HL-60/S4 (cell line): ENCODE results near the gene LAMP2.

Experiments used
- in situ Hi-C: fragments of 300-500 bp; cut with MboI; formaldehyde crosslinking; loops from 2 replicates; pipeline ENCODE4 v1.14.3; 2022; ENCODE audit warnings: low sequenced_read_pairs

The LAMP2 gene

GRCh38 chrX:120459309-120459708 lies 9.8 kb downstream of the LAMP2 start:
- in situ Hi-C loops, result no loop called here

- in situ Hi-C loops, result no loop called here
These were observed 11.3 kb downstream of the LAMP2 start for GRCh38 chrX:120457766-120458180.

- in situ Hi-C loops, result no loop called here
These were observed 12.1 kb downstream of the LAMP2 start for GRCh38 chrX:120456973-120457372.

DNA sequence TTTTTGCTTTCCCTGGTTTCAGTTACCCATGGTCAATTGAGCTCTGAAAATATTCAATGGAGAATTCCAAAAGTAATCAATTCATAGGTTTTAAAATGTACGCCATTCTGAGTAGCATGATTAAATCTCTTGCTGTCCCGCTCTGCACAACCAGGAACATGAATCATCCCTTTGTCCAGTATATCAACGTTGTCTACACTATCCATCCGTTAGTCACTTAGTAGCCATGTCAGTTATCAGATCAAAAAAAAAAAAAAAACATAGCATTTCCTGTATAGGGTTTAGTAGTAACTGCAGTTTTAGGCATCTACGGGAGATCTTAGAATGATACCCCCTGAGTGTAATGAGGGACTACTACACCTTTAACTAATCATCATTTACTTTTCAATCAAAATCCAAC lies 15.1 kb downstream of the LAMP2 start:
- in situ Hi-C loops, result no loop called here

GRCh38 chrX:120452131-120452530 lies 17.0 kb downstream of the LAMP2 start:
- in situ Hi-C loops, result no loop called here

DNA sequence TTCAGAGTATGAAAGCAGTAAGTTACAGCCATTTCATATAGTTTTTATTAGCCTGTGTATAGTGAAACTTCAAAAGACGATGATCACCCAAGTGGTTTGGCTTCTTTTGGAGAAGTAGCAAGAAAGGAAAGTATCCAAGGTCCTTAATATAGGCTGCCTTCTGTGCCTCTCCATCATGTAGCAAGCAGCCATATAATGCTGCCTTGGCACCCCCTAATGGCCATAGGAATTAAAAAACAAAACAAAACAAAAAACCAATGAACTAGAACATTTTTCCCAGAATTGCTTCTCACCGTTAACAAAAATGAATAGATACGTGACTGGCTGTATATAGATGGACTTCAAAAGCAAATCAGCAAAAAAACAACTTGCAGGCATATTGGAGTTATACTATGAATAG lies 18.9 kb downstream of the LAMP2 start:
- in situ Hi-C loops, result no loop called here

GRCh38 chrX:120446498-120446897 lies 22.6 kb downstream of the LAMP2 start:
- in situ Hi-C loops, result no loop called here

DNA sequence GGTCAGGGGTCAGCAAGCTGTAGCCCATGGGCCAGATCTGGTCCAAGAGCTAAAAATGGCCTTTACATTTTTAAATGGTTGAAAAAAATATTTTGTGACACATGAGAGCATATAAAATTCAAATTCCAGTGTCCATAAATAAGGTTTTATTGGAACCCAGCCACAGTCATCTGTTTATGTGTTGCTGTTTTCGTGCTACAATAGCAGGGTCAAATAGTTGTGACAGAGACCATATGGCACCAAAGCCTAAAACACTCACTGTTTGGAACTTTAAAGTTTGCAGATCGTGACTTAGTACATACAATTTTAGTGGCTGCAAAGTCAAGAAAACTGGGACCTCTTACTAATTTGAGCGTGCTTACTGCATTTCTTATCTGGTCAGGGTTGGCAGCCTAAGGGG lies 29.2 kb downstream of the LAMP2 start:
- in situ Hi-C loops, result no loop called here

GRCh38 chrX:120429776-120430540 lies 39.1 kb downstream of the LAMP2 start:
- in situ Hi-C loops, result no loop called here

GRCh38 chrX:120428309-120428708 lies 40.8 kb downstream of the LAMP2 start:
- in situ Hi-C loops, result no loop called here

GRCh38 chrX:120426599-120426998 lies 42.5 kb downstream of the LAMP2 start:
- in situ Hi-C loops, result no loop called here

- in situ Hi-C loops, result no loop called here
These were observed 49.6 kb downstream of the LAMP2 start for GRCh38 chrX:120419463-120419862.

- in situ Hi-C loops, result no loop called here
These were observed 60.9 kb downstream of the LAMP2 start for GRCh38 chrX:120408168-120408567.

DNA sequence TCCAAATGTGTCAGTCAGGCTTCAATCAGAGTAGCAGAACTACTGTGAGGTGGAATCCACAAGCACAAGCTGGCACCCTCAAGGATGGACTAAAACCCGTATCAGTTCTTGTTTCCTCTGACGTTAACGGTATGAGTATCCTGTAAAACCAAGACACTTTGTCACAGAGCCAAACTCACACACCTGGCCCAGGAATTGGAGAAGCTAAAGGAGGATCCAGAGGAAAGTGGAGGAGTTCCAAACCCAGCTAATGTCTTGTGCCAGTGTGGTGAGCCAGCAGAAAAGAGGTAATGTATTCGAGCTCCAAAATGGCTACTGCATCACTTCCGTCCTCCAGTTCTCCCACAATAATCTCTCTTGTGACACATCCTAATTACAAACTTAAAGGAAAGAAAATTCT lies 62.5 kb downstream of the LAMP2 start:
- in situ Hi-C loops, result no loop called here

DNA sequence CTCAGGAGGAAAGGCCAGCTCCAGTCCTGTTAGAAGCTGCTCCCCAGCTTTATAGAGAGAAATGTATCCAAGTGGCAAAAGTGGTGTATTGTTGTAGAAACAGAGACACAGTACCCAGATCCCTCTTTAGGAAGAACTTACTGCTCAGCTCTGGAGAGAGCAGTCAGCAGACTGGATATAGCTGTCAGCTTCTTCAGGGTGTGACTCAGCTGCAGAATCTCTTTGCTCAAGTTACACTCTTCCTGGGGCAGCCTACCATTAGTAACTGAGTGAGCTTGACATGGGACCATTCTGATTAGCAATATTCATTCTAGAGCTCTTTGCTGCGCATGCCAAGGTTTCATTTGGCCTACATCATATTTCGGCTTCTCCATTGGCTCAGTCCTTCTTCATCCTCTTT lies 66.7 kb downstream of the LAMP2 start:
- in situ Hi-C loops, result no loop called here

GRCh38 chrX:120401301-120401700 lies 67.8 kb downstream of the LAMP2 start:
- in situ Hi-C loops, result no loop called here

DNA sequence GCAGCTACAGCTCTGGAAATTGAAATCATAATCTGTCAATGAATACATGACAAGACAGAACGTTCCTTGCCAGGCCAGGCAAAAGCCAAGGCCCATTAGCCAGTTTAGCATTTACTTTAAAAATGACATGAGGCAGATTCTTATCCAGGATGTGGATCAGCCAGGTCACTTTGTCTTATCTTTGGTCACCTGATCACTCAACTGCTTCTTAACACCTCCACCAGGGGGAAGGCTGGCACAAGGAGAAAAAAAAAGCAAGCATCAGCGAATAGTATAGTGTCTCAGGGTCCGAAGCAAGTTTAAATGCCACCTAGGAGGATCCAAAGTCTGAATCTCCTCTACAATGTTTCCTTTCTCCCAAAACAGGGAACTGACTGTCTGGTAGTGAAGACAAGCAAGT lies 88.4 kb downstream of the LAMP2 start:
- in situ Hi-C loops, result no loop called here

- in situ Hi-C loops, result no loop called here
These were observed 89.0 kb downstream of the LAMP2 start for GRCh38 chrX:120379937-120380681.

DNA sequence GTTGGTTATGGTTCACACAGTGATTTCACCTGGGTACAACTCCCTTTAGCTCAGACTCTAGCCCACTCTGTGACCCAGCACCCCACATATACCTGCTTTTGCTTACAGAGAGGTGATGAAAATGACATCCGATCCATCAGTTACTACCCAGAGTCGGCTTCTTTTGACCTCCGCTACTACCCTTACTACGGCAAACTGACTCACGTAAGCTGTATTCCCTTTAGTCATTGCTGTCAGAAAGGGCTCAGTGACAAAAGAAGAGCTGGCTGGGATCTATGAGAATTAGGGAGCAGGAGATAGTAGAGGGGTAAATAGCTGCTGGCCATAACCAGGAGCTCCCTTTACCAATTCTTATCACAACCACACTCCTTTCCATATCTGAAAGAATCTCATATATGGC lies 90.5 kb downstream of the LAMP2 start:
- in situ Hi-C loops, result no loop called here
